Gastroesophageal sphincter (tissue), 4 donors: ENCODE data around the gene GMEB2. TPM values are rescaled to one million over a fixed set of nuclear protein-coding genes. Genes with fewer than 3 reads are reported as not detected.

Experiments
- ATAC-seq: fragments of 150-250 bp; one replicate; pipeline ENCODE4 v1.9.1; 2016; ENCODE audit warnings: mild to moderate bottlenecking, moderate library complexity
- H3K27ac ChIP-seq, 4 donors: fragments of 200-600 bp; sonication (generic) in 3 of 4; 1 replicate in 3 of 4; 2 replicates in 1 of 4; pipeline ENCODE4 v1.5.1; 2016 to 2019
- H3K27me3 ChIP-seq: fragments of 200-600 bp; sonication (generic); one replicate; pipeline ENCODE4 v1.5.1; 2019
- H3K36me3 ChIP-seq, 2 donors: fragments of 200-600 bp; sonication (generic); one replicate each; pipeline ENCODE4 v1.5.1; 2019; ENCODE audit warnings: control low read depth in 1 of 2
- H3K4me1 ChIP-seq, 3 donors: fragments of 200-600 bp; sonication (generic); 1 replicate in 2 of 3; 2 replicates in 1 of 3; pipeline ENCODE4 v1.5.1; 2016 to 2019; ENCODE audit warnings: control low read depth in 2 of 3
- H3K4me3 ChIP-seq, 2 donors: fragments of 200-600 bp; sonication (generic); one replicate each; pipeline ENCODE4 v1.5.1; 2019; ENCODE audit warnings: mild to moderate bottlenecking in 1 of 2, moderate library complexity in 1 of 2
- H3K9me3 ChIP-seq, 3 donors: fragments of 200-600 bp; sonication (generic); one replicate each; pipeline ENCODE4 v1.5.1; 2017 to 2019; ENCODE audit warnings: control low read depth in 2 of 3
- CTCF ChIP-seq, 4 experiments: fragments of 200-600 bp in 2 of 4; fragments of 450-650 bp in 2 of 4; sonication (generic) in 1 of 4; IDR thresholded peaks; one replicate each; pipeline ENCODE4 v1.5.1; 2017 to 2019; ENCODE audit warnings: antibody characterized with exemption in 4 of 4, mild to moderate bottlenecking in 2 of 4, moderate library complexity in 2 of 4
- EP300 ChIP-seq: sonication (generic); formaldehyde crosslinking; IDR thresholded peaks from one replicate; pipeline ENCODE4 v1.6.1; 2017; ENCODE audit warnings: antibody characterized with exemption, mild to moderate bottlenecking
- POLR2A ChIP-seq, 2 donors: fragments of 450-650 bp; IDR thresholded peaks; one replicate each; pipeline ENCODE4 v1.6.1; 2017; ENCODE audit warnings: antibody characterized with exemption in 2 of 2, mild to moderate bottlenecking in 2 of 2, moderate library complexity in 1 of 2
- POLR2AphosphoS5 ChIP-seq: sonication (generic); formaldehyde crosslinking; IDR thresholded peaks from one replicate; pipeline ENCODE4 v1.6.1; 2017; ENCODE audit warnings: antibody characterized with exemption
- WGBS, 2 donors: methylation state at CpG; one replicate each; pipeline ENCODE4 v1.1.5; 2018; ENCODE audit warnings: low coverage in 1 of 2; 5-methylcytosine and 5-hydroxymethylcytosine counted together
- total RNA-seq, 4 donors: library from RNA; depleted of rRNA; stranded (reverse); fragments of >200 nt; gene quantifications; one replicate each; pipeline ENCODE4 v1.1.0, GENCODE V29; 2016

GMEB2 gene
- total RNA-seq, 4 donors from 2014 or later: 9.8 to 16.1 (median 12.1) TPM

GRCh38 chr20:63668351-63668750 is 41.5 kb upstream of the GMEB2 start:
- Histone ChIP-seq H3K36me3 (peaks cover 0 to 90% of the 10 kb centered on the region in 2 donors), H3K27ac (no peak overlapping the region), H3K4me1 (peaks cover 0 to 12% (median 0%) of the 10 kb centered on the region in 3 donors), H3K4me3 (no peak overlapping the region), H3K9me3 (no peaks in the 10 kb centered on the region), H3K27me3 (no peaks in the 10 kb centered on the region)
- no peak for TF ChIP-seq POLR2A (IDR thresholded peaks at IDR 0.05)
- no peak for TF ChIP-seq CTCF (IDR thresholded peaks at IDR 0.05)
- TF ChIP-seq EP300: no peak
- TF ChIP-seq POLR2AphosphoS5: no peak
- ATAC-seq: no peak
- 97% methylated on average over 10 of the region's 11 CpGs; no CpG with 5 or more reads in 1 of the 2 donors for WGBS, 2 donors

- H3K4me1 ChIP-seq: peaks cover 0 to 12% (median 0%) of the 10 kb centered on the region in 3 donors
- H3K36me3 ChIP-seq: peaks cover 0 to 90% of the 10 kb centered on the region in 2 donors
- 72% methylated on average over 4 of the region's 16 CpGs; no CpG with 5 or more reads in 1 of the 2 donors for whole genome bisulfite sequencing, 2 donors
- no peaks in the 10 kb centered on the region for H3K9me3 ChIP-seq
- H3K27ac ChIP-seq: no peak overlapping the region
- TF ChIP-seq POLR2A (IDR thresholded peaks at IDR 0.05) (no peak), EP300 (no peak), CTCF (IDR thresholded peaks at IDR 0.05) (no peak), POLR2AphosphoS5 (no peak)
- no peaks in the 10 kb centered on the region for H3K27me3 ChIP-seq
- no peak overlapping the region for H3K4me3 ChIP-seq
- no peak for ATAC-seq
Observed at GRCh38 chr20:63667858-63668257, 41.0 kb upstream of the GMEB2 start.

- no peaks in the 10 kb centered on the region for H3K9me3 ChIP-seq
- H3K4me3 ChIP-seq: no peak overlapping the region
- WGBS, 2 donors: 100% methylated on average over 2 of the region's 14 CpGs; no CpG with 5 or more reads in 1 of the 2 donors
- TF ChIP-seq CTCF (IDR thresholded peaks at IDR 0.05): no peak
- H3K36me3 ChIP-seq: peaks cover 0 to 93% of the 10 kb centered on the region in 2 donors
- H3K27ac ChIP-seq: no peak overlapping the region
- H3K27me3 ChIP-seq: no peaks in the 10 kb centered on the region
- no peak for ATAC-seq
- H3K4me1 ChIP-seq: peaks cover 0 to 12% (median 0%) of the 10 kb centered on the region in 3 donors
Observed at GRCh38 chr20:63665708-63666107, 38.8 kb upstream of the GMEB2 start.

- WGBS, 2 donors: no CpG with 5 or more reads among the region's 18 CpGs
- H3K4me3 ChIP-seq: no peak overlapping the region
- H3K4me1 ChIP-seq: peaks cover 0 to 14% (median 0%) of the 10 kb centered on the region in 3 donors
- no peaks in the 10 kb centered on the region for H3K27me3 ChIP-seq
- ATAC-seq: peak; percentile 65
- no peak overlapping the region for H3K27ac ChIP-seq
- no peak for TF ChIP-seq EP300
- no peak for TF ChIP-seq POLR2AphosphoS5
- TF ChIP-seq CTCF (IDR thresholded peaks at IDR 0.05): no peak
- peaks cover 0 to 90% of the 10 kb centered on the region in 2 donors for H3K36me3 ChIP-seq
- no peaks in the 10 kb centered on the region for H3K9me3 ChIP-seq
Observed at GRCh38 chr20:63664861-63665594, 38.1 kb upstream of the GMEB2 start.
